Activated CD8-positive, alpha-beta T cell treated with anti-CD3 and anti-CD28 coated beads for 36 hours (primary cell): ENCODE measurements around the gene GID4. TPM values are rescaled to one million over a fixed set of nuclear protein-coding genes. Genes with fewer than 3 reads are reported as not detected.
A peak's percentile ranks its signal among the peaks of the same experiment; 100 is the strongest.

Source experiments
- ATAC-seq: fragments of 200-7000 bp; cut with Tn5 transposase; one replicate; pipeline ENCODE4 v1.10.0; 2021; ENCODE audit warnings: mild to moderate bottlenecking, moderate library complexity
- CTCF ChIA-PET: fragments of 350-600 bp; sonication (Branson Sonifier 250); formaldehyde crosslinking; loops from one replicate; lab custom pipeline; 2021; ENCODE audit warnings: antibody characterized with exemption; lab: Charles Lee
- POLR2A ChIA-PET: fragments of 350-600 bp; sonication (Branson Sonifier 250); formaldehyde crosslinking; loops from one replicate; lab custom pipeline; 2021; ENCODE audit warnings: antibody characterized with exemption; lab: Charles Lee
- DNase-seq: peaks from one replicate; pipeline ENCODE4 v3.0.0-alpha.2; 2020
- H3K27ac Mint-ChIP-seq: one replicate; pipeline ENCODE4 v1.8.0; 2021; ENCODE audit warnings: mild to moderate bottlenecking, mixed read lengths
- H3K27me3 Mint-ChIP-seq: one replicate; pipeline ENCODE4 v1.8.0; 2021; ENCODE audit warnings: mixed read lengths
- H3K36me3 Mint-ChIP-seq: one replicate; pipeline ENCODE4 v1.8.0; 2021; ENCODE audit warnings: low read depth, mixed read lengths
- H3K4me1 Mint-ChIP-seq: one replicate; pipeline ENCODE4 v1.8.0; 2021; ENCODE audit warnings: low read depth, mixed read lengths
- H3K4me3 Mint-ChIP-seq: one replicate; pipeline ENCODE4 v1.8.0; 2021; ENCODE audit warnings: mild to moderate bottlenecking, moderate library complexity, mixed read lengths
- H3K9me3 Mint-ChIP-seq: one replicate; pipeline ENCODE4 v1.8.0; 2021; ENCODE audit warnings: mixed read lengths
- intact Hi-C: fragments of 100-400 bp; cut with micrococcal nuclease; formaldehyde crosslinking; loops from one replicate; pipeline ENCODE4 v1.10.0; 2022
- total RNA-seq, 2 experiments: library from RNA; stranded (reverse); gene quantifications; one replicate each; pipeline ENCODE4 v1.2.3, GENCODE V29; 2021
- TF ChIP-seq, protein P1 (sequence below): fragments of 200-600 bp; IDR thresholded peaks from one replicate; pipeline ENCODE4 v1.8.0; 2022; ENCODE audit warnings: antibody characterized with exemption, mild to moderate bottlenecking

GID4 gene
- total RNA-seq, 2 experiments from 2014 or later, result 8.7 to 9.1 TPM

- Mint-ChIP-seq H3K4me3 (no peak overlapping the region), H3K27me3 (no peaks in the 10 kb centered on the region), H3K27ac (no peak overlapping the region), H3K9me3 (no peaks in the 10 kb centered on the region), H3K36me3 (peaks cover 3% of the 10 kb centered on the region), H3K4me1 (peaks cover 34% of the 10 kb centered on the region)
- ChIA-PET POLR2A (interaction anchor here (0.6 to 1.6 kb wide), 4 partner anchors 9 to 193 kb away, joined by 3 to 6 read pairs (median 3); no protein-coding TSS in a partner anchor), CTCF (interaction anchor here (0.7 to 3.9 kb wide), 39 partner anchors 9 to 542 kb away, joined by 3 to 47 read pairs (median 5); partner anchors contain the start of genes DRC3 and TOM1L2)
- intact Hi-C loops, result loop anchor here (10.0 kb wide), 2 partner anchors 139 to 339 kb away; no protein-coding TSS in a partner anchor
- peak; percentile 76 for DNase-seq
- peak; percentile 72 for ATAC-seq
- TF ChIP-seq, protein P1, sequence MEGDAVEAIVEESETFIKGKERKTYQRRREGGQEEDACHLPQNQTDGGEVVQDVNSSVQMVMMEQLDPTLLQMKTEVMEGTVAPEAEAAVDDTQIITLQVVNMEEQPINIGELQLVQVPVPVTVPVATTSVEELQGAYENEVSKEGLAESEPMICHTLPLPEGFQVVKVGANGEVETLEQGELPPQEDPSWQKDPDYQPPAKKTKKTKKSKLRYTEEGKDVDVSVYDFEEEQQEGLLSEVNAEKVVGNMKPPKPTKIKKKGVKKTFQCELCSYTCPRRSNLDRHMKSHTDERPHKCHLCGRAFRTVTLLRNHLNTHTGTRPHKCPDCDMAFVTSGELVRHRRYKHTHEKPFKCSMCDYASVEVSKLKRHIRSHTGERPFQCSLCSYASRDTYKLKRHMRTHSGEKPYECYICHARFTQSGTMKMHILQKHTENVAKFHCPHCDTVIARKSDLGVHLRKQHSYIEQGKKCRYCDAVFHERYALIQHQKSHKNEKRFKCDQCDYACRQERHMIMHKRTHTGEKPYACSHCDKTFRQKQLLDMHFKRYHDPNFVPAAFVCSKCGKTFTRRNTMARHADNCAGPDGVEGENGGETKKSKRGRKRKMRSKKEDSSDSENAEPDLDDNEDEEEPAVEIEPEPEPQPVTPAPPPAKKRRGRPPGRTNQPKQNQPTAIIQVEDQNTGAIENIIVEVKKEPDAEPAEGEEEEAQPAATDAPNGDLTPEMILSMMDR, result peak; percentile 80
These were observed 5.6 kb upstream of the GID4 start for GRCh38 chr17:18033442-18034099.

DNA sequence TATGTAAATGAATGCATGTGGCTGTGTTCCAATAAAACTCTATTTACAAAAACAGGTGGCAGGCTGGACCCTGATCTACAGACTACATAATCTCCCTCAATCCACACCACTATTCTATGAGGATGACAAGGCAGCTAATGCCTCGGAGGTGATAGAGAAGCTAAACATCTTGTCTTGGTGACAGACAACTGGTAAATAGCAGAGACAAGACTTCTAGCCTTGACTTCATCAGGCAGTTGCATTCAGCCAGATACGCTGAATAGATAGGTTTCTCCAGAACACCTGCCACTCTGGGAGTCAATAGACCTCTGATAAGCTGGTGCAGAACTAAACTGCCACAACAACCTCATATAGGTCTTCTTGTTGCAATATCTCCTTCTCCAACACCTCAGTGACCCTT, 3.5 kb upstream of the GID4 start:
- no peak overlapping the region for H3K27ac Mint-ChIP-seq
- no peaks in the 10 kb centered on the region for H3K27me3 Mint-ChIP-seq
- H3K4me1 Mint-ChIP-seq, result peaks cover 42% of the 10 kb centered on the region
- TF ChIP-seq, protein P1, result no peak
- H3K36me3 Mint-ChIP-seq, result peaks cover 3% of the 10 kb centered on the region
- no peak overlapping the region for H3K4me3 Mint-ChIP-seq
- ATAC-seq (no peak), DNase-seq (no peak)
- POLR2A ChIA-PET, result no interaction called here
- H3K9me3 Mint-ChIP-seq, result no peaks in the 10 kb centered on the region
- CTCF ChIA-PET, result interaction anchor here (1.1 to 3.9 kb wide), 4 partner anchors 12 to 145 kb away, joined by 4 to 47 read pairs (median 14); no protein-coding TSS in a partner anchor
- intact Hi-C loops, result loop anchor here (5.0 to 10.0 kb wide), 3 partner anchors 58 to 341 kb away; no protein-coding TSS in a partner anchor

DNA sequence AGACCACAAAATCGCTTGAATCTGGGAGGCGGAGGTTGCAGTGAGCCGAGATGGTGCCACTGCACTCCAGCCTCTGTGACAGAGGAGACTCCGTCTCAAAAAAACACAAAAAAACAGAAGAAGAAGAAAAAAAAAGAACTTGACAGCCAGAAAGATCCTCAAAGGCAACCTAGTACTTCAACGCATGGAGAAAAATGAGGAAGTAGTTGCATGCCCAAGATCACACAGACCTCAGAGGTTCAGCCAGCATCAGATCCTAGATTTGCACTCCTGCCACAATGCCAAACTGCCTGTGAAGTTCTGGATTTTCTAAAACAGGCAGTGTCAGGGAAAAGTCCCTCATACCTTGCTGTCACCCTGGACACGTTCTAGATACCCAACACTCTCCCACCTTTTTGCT, 1.7 kb upstream of the GID4 start:
- intact Hi-C loops, result loop anchor here (5.0 to 10.0 kb wide), 3 partner anchors 60 to 343 kb away; no protein-coding TSS in a partner anchor
- TF ChIP-seq, protein P1, result no peak
- H3K9me3 Mint-ChIP-seq, result no peaks in the 10 kb centered on the region
- POLR2A ChIA-PET, result interaction anchor here (1.0 to 1.9 kb wide), 7 partner anchors 9 to 347 kb away, joined by 3 to 5 read pairs (median 3); partner anchors contain the start of genes DRC3 and TOM1L2
- H3K4me3 Mint-ChIP-seq, result peak overlapping the region; percentile 95
- no peak for DNase-seq
- H3K27me3 Mint-ChIP-seq, result no peaks in the 10 kb centered on the region
- peak overlapping the region; percentile 96 for H3K27ac Mint-ChIP-seq
- ATAC-seq, result no peak
- peaks cover 53% of the 10 kb centered on the region for H3K4me1 Mint-ChIP-seq
- CTCF ChIA-PET, result interaction anchor here (1.4 kb wide), 2 partner anchors 146 to 217 kb away, joined by 3 to 6 read pairs; no protein-coding TSS in a partner anchor
- H3K36me3 Mint-ChIP-seq, result peaks cover 3% of the 10 kb centered on the region

- H3K4me3 Mint-ChIP-seq, result peak overlapping the region; percentile 95
- intact Hi-C loops, result loop anchor here (5.0 to 10.0 kb wide), 3 partner anchors 61 to 343 kb away; no protein-coding TSS in a partner anchor
- H3K9me3 Mint-ChIP-seq, result no peaks in the 10 kb centered on the region
- ChIA-PET POLR2A (interaction anchor here (0.7 to 1.9 kb wide), 10 partner anchors 10 to 348 kb away, joined by 3 to 5 read pairs (median 3); partner anchors contain the start of genes DRC3 and TOM1L2), CTCF (interaction anchor here (0.7 to 1.4 kb wide), 3 partner anchors 147 to 355 kb away, joined by 3 to 6 read pairs (median 4); no protein-coding TSS in a partner anchor)
- H3K27ac Mint-ChIP-seq, result peak overlapping the region; percentile 96
- DNase-seq (peak; percentile 39), ATAC-seq (peak; percentile 35)
- TF ChIP-seq, protein P1, result no peak
- H3K27me3 Mint-ChIP-seq, result no peaks in the 10 kb centered on the region
- H3K36me3 Mint-ChIP-seq, result peaks cover 3% of the 10 kb centered on the region
- H3K4me1 Mint-ChIP-seq, result peaks cover 53% of the 10 kb centered on the region
These were observed 908 bp upstream of the GID4 start for GRCh38 chr17:18038149-18038850.
